GM23338 (cell line): ENCODE data around the gene OGDHL. TPM values are rescaled to one million over a fixed set of nuclear protein-coding genes. Genes with fewer than 3 reads are reported as not detected.

Source experiments
- ATAC-seq: fragments of 200-7000 bp; cut with Tn5 transposase; 3 replicates; pipeline ENCODE4 v1.9.1; 2020
- DNase-seq: peaks from one replicate; pipeline ENCODE4 v3.0.0-alpha.2; 2015; ENCODE audit warnings: low spot score
- H2AFZ ChIP-seq: fragments of 200-600 bp; sonication (generic); 2 replicates; pipeline ENCODE4 v1.8.0; 2016; ENCODE audit warnings: antibody characterized with exemption, mild to moderate bottlenecking, moderate library complexity
- H3F3A ChIP-seq: fragments of 200-600 bp; sonication (generic); replicated peaks from 2 replicates; pipeline ENCODE4 v1.8.0; 2017; ENCODE audit warnings: antibody characterized with exemption, mixed run types, low read depth
- H3K27ac ChIP-seq: fragments of 200-600 bp; sonication (generic); 2 replicates; pipeline ENCODE4 v1.6.1; 2016; ENCODE audit warnings: low read depth
- H3K27me3 ChIP-seq: fragments of 200-600 bp; sonication (generic); 2 replicates; pipeline ENCODE4 v1.8.0; 2016; ENCODE audit warnings: mild to moderate bottlenecking, mixed run types, moderate library complexity; ENCODE audit not compliant: insufficient read depth
- H3K36me3 ChIP-seq: fragments of 200-600 bp; sonication (generic); 2 replicates; pipeline ENCODE4 v1.8.0; 2016; ENCODE audit warnings: mild to moderate bottlenecking; ENCODE audit not compliant: insufficient read depth
- H3K4me1 ChIP-seq: fragments of 200-600 bp; sonication (generic); 2 replicates; pipeline ENCODE4 v1.8.0; 2016; ENCODE audit warnings: mild to moderate bottlenecking, moderate library complexity; ENCODE audit not compliant: insufficient read depth
- H3K4me2 ChIP-seq: fragments of 200-600 bp; sonication (generic); 2 replicates; pipeline ENCODE4 v1.7.1; 2017; ENCODE audit warnings: mixed run types
- H3K4me3 ChIP-seq: fragments of 200-600 bp; sonication (generic); 2 replicates; pipeline ENCODE4 v1.6.1; 2016; ENCODE audit warnings: mixed run types
- H3K79me2 ChIP-seq: fragments of 200-600 bp; sonication (generic); replicated peaks from 2 replicates; pipeline ENCODE4 v1.8.0; 2017; ENCODE audit warnings: mild to moderate bottlenecking; ENCODE audit not compliant: insufficient read depth
- H3K9me2 ChIP-seq: fragments of 200-600 bp; sonication (generic); 2 replicates; pipeline ENCODE4 v1.8.0; 2017; ENCODE audit not compliant: insufficient read depth
- H4K20me1 ChIP-seq: fragments of 200-600 bp; sonication (generic); replicated peaks from 2 replicates; pipeline ENCODE4 v1.8.0; 2017; ENCODE audit warnings: mild to moderate bottlenecking; ENCODE audit not compliant: insufficient read depth
- H3K27ac Mint-ChIP-seq: 2 replicates; pipeline ENCODE4 v1.8.0; 2020; ENCODE audit warnings: inconsistent platforms, mild to moderate bottlenecking, moderate library complexity, mixed read lengths
- H3K27me3 Mint-ChIP-seq: 3 replicates; pipeline ENCODE4 v1.8.0; 2022; ENCODE audit warnings: low read depth, mild to moderate bottlenecking, moderate library complexity, mixed read lengths, inconsistent platforms; ENCODE audit not compliant: insufficient read depth, poor library complexity
- H3K36me3 Mint-ChIP-seq: 3 replicates; pipeline ENCODE4 v1.8.0; 2021; ENCODE audit warnings: low read depth, mild to moderate bottlenecking, inconsistent platforms, moderate library complexity, mixed read lengths
- H3K4me1 Mint-ChIP-seq: 3 replicates; pipeline ENCODE4 v1.8.0; 2020; ENCODE audit warnings: mild to moderate bottlenecking, inconsistent platforms, mixed read lengths
- H3K4me3 Mint-ChIP-seq: 3 replicates; pipeline ENCODE4 v1.8.0; 2021; ENCODE audit warnings: moderate library complexity, mild to moderate bottlenecking, inconsistent platforms, mixed read lengths
- H3K9me3 Mint-ChIP-seq: 3 replicates; pipeline ENCODE4 v1.8.0; 2020; ENCODE audit warnings: moderate library complexity, mild to moderate bottlenecking, inconsistent platforms, mixed read lengths
- CREB1 ChIP-seq: fragments of 250-450 bp; sonication (Bioruptor Pico); IDR thresholded peaks from 2 replicates; pipeline ENCODE4 v1.5.0; 2020; ENCODE audit warnings: low read depth, mild to moderate bottlenecking, moderate library complexity
- CTCF ChIP-seq, 2 experiments: fragments of 200-600 bp in 1 of 2; sonication (generic) in 1 of 2; conservative IDR thresholded peaks; 2 replicates each; pipeline versions ENCODE4 v1.5.1 to v1.6.1; 2016 to 2017; ENCODE audit warnings: antibody characterized with exemption in 2 of 2, low read depth in 2 of 2, mild to moderate bottlenecking in 2 of 2, moderate library complexity in 1 of 2
- EZH2 ChIP-seq: fragments of 200-600 bp; sonication (generic); IDR thresholded peaks from one replicate; pipeline ENCODE4 v1.8.0; 2017; ENCODE audit warnings: antibody characterized with exemption, mild to moderate bottlenecking, low read depth; ENCODE audit not compliant: unreplicated experiment
- JUNB ChIP-seq: IDR thresholded peaks from one replicate; pipeline ENCODE4 v1.6.1; 2016; ENCODE audit warnings: antibody characterized with exemption; ENCODE audit not compliant: unreplicated experiment
- POLR2AphosphoS5 ChIP-seq: IDR thresholded peaks from 2 replicates; pipeline ENCODE4 v1.6.1; 2016; ENCODE audit warnings: antibody characterized with exemption, low read depth
- ZNF331 ChIP-seq: fragments of 250-450 bp; sonication (Bioruptor Pico); IDR thresholded peaks from 2 replicates; pipeline ENCODE4 v1.5.0; 2020; ENCODE audit warnings: low read depth, mild to moderate bottlenecking, moderate library complexity
- ZNF462 ChIP-seq: fragments of 250-450 bp; sonication (Bioruptor Pico); IDR thresholded peaks from 2 replicates; pipeline ENCODE4 v1.5.0; 2020; ENCODE audit warnings: mild to moderate bottlenecking, moderate library complexity
- polyA plus RNA-seq: library from polyadenylated mRNA; unstranded; fragments of >200 nt; fragmentation: Nextera tagmentation; extraction: Ambion mirVana; gene quantifications from 2 replicates; pipeline ENCODE4 v1.2.1, GENCODE V29; 2016
- total RNA-seq: library from RNA; depleted of rRNA; stranded (reverse); fragments of >200 nt; shearing (Covaris generic); gene quantifications from 2 replicates; pipeline ENCODE4 v1.2.3, GENCODE V29; 2014
- TF ChIP-seq, protein P1 (sequence below): IDR thresholded peaks from 2 replicates; pipeline ENCODE4 v1.6.1; 2016; ENCODE audit warnings: antibody characterized with exemption

Gene OGDHL
- total and polyA plus RNA-seq, 2 experiments from 2014 or later: 8.3 to 15.5 TPM

DNA sequence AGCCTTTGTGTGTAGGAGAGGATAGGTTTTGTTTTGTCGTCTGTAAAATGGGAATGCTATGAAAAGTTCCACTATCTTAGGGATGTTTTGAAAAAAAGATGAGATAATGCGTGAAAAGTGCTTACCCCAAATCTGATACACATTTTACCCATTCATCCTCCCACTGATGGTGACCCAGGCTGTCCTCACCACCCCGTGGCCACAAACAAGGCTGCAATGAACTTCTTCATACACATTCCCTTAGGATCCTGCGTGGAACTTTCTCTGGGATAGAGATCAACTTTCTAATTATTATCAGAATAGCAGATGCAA, 399 bp upstream of the OGDHL start:
- Histone ChIP-seq H4K20me1 (0 out of 2 replicates have a peak, but pooled peaks cover 7% of the 10 kb centered on the region), H3K4me3 (peak overlapping the region; percentile 91), H3K79me2 (no peaks in the 10 kb centered on the region), H3K27me3 (peaks cover 36% of the 10 kb centered on the region), H2AFZ (0 out of 2 replicates have a peak overlapping the region, but pooled peaks have one; percentile 56), H3K4me2 (peak overlapping the region; percentile 90), H3K4me1 (no peaks in the 10 kb centered on the region; the same call in 1 of the 2 replicates), H3K9me2 (no peaks in the 10 kb centered on the region), H3K27ac (no peak overlapping the region), H3K36me3 (no peaks in the 10 kb centered on the region), H3F3A (no peaks in the 10 kb centered on the region)
- no peak for ATAC-seq
- peaks cover 10% of the 10 kb centered on the region for H3K27me3 Mint-ChIP-seq
- H3K27ac Mint-ChIP-seq: no peak overlapping the region
- peak overlapping the region; percentile 75 for H3K4me3 Mint-ChIP-seq
- H3K36me3 Mint-ChIP-seq: no peaks in the 10 kb centered on the region; the same call in 2 of the 3 replicates
- H3K9me3 Mint-ChIP-seq: no peaks in the 10 kb centered on the region; the same call in 2 of the 3 replicates
- no peak for DNase-seq
- 0 out of 3 replicates have a peak, but pooled peaks cover 4% of the 10 kb centered on the region for H3K4me1 Mint-ChIP-seq
- TF ChIP-seq EZH2: no peak

GRCh38 chr10:49761201-49761788, 828 bp downstream of the OGDHL start:
- H3K27me3 ChIP-seq: peaks cover 23% of the 10 kb centered on the region
- Mint-ChIP-seq H3K27me3 (peaks cover 10% of the 10 kb centered on the region), H3K4me1 (0 out of 3 replicates have a peak, but pooled peaks cover 4% of the 10 kb centered on the region), H3K27ac (no peak overlapping the region), H3K36me3 (no peaks in the 10 kb centered on the region; the same call in 2 of the 3 replicates), H3K4me3 (peak overlapping the region; percentile 75), H3K9me3 (no peaks in the 10 kb centered on the region)
- DNase-seq (peak; percentile 57), ATAC-seq (peak; percentile 23)
- no peaks in the 10 kb centered on the region for H3F3A ChIP-seq
- peak overlapping the region; percentile 90 for H3K4me2 ChIP-seq
- no peaks in the 10 kb centered on the region for H3K36me3 ChIP-seq
- H2AFZ ChIP-seq: peak overlapping the region; percentile 87
- peak overlapping the region; percentile 91 for H3K4me3 ChIP-seq
- 0 out of 2 replicates have a peak, but pooled peaks cover 7% of the 10 kb centered on the region for H4K20me1 ChIP-seq
- H3K79me2 ChIP-seq: no peaks in the 10 kb centered on the region
- no peaks in the 10 kb centered on the region for H3K9me2 ChIP-seq
- H3K27ac ChIP-seq: no peak overlapping the region
- H3K4me1 ChIP-seq: no peaks in the 10 kb centered on the region; the same call in 1 of the 2 replicates
- TF ChIP-seq CREB1 (no peak), CTCF (conservative IDR thresholded peaks at IDR 0.05; ENCODE audit: low read depth in 2 of 2) (no peak), POLR2AphosphoS5 (no peak), EZH2 (no peak), ZNF462 (CRISPR knock-in tag) (no peak), ZNF331 (CRISPR knock-in tag) (no peak), JUNB (no peak)
- TF ChIP-seq, protein P1, sequence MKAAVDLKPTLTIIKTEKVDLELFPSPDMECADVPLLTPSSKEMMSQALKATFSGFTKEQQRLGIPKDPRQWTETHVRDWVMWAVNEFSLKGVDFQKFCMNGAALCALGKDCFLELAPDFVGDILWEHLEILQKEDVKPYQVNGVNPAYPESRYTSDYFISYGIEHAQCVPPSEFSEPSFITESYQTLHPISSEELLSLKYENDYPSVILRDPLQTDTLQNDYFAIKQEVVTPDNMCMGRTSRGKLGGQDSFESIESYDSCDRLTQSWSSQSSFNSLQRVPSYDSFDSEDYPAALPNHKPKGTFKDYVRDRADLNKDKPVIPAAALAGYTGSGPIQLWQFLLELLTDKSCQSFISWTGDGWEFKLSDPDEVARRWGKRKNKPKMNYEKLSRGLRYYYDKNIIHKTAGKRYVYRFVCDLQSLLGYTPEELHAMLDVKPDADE: no peak
